ENCODE data around the gene DLG1.

The DLG1 gene

GRCh38 chr3:197236362-197236761 is 62.0 kb downstream of the DLG1 start:
- TF ChIP-seq CTCF (IDR thresholded peaks at IDR 0.05; ENCODE audit: insufficient read depth, low read length, poor library complexity, severe bottlenecking), result no peak
- DNase-seq (ENCODE audit: extremely low read depth, insufficient read length), result no peak
- Histone ChIP-seq H3K4me3 (replicated peaks; ENCODE audit: low read depth, low read length) (no peak overlapping the region), H3K36me3 (ENCODE audit: control insufficient read depth, insufficient read depth, low read length) (no peaks in the 10 kb centered on the region; the same call in none of the 2 replicates), H3K27me3 (replicated peaks; ENCODE audit: control insufficient read depth, insufficient read depth, low read length) (no peaks in the 10 kb centered on the region)

- DNase-seq (ENCODE audit: extremely low read depth, insufficient read length), result no peak
- no peaks in the 10 kb centered on the region; the same call in none of the 2 replicates for H3K36me3 ChIP-seq (ENCODE audit: control insufficient read depth, insufficient read depth, low read length)
- H3K27me3 ChIP-seq (replicated peaks; ENCODE audit: control insufficient read depth, insufficient read depth, low read length), result no peaks in the 10 kb centered on the region
- no peak for TF ChIP-seq CTCF (IDR thresholded peaks at IDR 0.05; ENCODE audit: insufficient read depth, low read length, poor library complexity, severe bottlenecking)
- no peak overlapping the region for H3K4me3 ChIP-seq (replicated peaks; ENCODE audit: low read depth, low read length)
These were observed 63.2 kb downstream of the DLG1 start for GRCh38 chr3:197234947-197235914.

- Histone ChIP-seq H3K4me3 (replicated peaks; ENCODE audit: low read depth, low read length) (no peak overlapping the region), H3K36me3 (ENCODE audit: control insufficient read depth, insufficient read depth, low read length) (no peaks in the 10 kb centered on the region; the same call in none of the 2 replicates), H3K27me3 (replicated peaks; ENCODE audit: control insufficient read depth, insufficient read depth, low read length) (no peaks in the 10 kb centered on the region)
- no peak for DNase-seq (ENCODE audit: extremely low read depth, insufficient read length)
- no peak for TF ChIP-seq CTCF (IDR thresholded peaks at IDR 0.05; ENCODE audit: insufficient read depth, low read length, poor library complexity, severe bottlenecking)
These were observed 67.1 kb downstream of the DLG1 start for GRCh38 chr3:197231321-197231720.

GRCh38 chr3:197229836-197230235 is 68.6 kb downstream of the DLG1 start:
- no peak for DNase-seq (ENCODE audit: extremely low read depth, insufficient read length)
- no peak for TF ChIP-seq CTCF (IDR thresholded peaks at IDR 0.05; ENCODE audit: insufficient read depth, low read length, poor library complexity, severe bottlenecking)
- Histone ChIP-seq H3K36me3 (ENCODE audit: control insufficient read depth, insufficient read depth, low read length) (no peaks in the 10 kb centered on the region; the same call in 1 of the 2 replicates), H3K4me3 (replicated peaks; ENCODE audit: low read depth, low read length) (no peak overlapping the region), H3K27me3 (replicated peaks; ENCODE audit: control insufficient read depth, insufficient read depth, low read length) (no peaks in the 10 kb centered on the region)

- no peak for TF ChIP-seq CTCF (IDR thresholded peaks at IDR 0.05; ENCODE audit: insufficient read depth, low read length, poor library complexity, severe bottlenecking)
- Histone ChIP-seq H3K27me3 (replicated peaks; ENCODE audit: control insufficient read depth, insufficient read depth, low read length) (no peaks in the 10 kb centered on the region), H3K4me3 (replicated peaks; ENCODE audit: low read depth, low read length) (no peak overlapping the region), H3K36me3 (ENCODE audit: control insufficient read depth, insufficient read depth, low read length) (no peaks in the 10 kb centered on the region; the same call in 1 of the 2 replicates)
- no peak for DNase-seq (ENCODE audit: extremely low read depth, insufficient read length)
These were observed 69.2 kb downstream of the DLG1 start for GRCh38 chr3:197229178-197229577.

Data from GM06990 (cell line).